Testis (tissue), 2 donors: Measurements from ENCODE around the gene SCLY.

ENCODE experiments used
- POLR2A ChIP-seq: fragments of 450-650 bp; IDR thresholded peaks from one replicate; pipeline ENCODE4 v1.6.1; 2017; ENCODE audit warnings: antibody characterized with exemption, mild to moderate bottlenecking, moderate library complexity
- TF ChIP-seq, protein P1 (sequence below), 3 experiments: fragments of 450-650 bp in 2 of 3; fragments of 200-600 bp in 1 of 3; sonication (generic) in 1 of 3; IDR thresholded peaks; one replicate each; pipeline ENCODE4 v1.5.1; 2016 to 2019; ENCODE audit warnings: antibody characterized with exemption in 3 of 3, mild to moderate bottlenecking in 2 of 3, moderate library complexity in 1 of 3

DNA sequence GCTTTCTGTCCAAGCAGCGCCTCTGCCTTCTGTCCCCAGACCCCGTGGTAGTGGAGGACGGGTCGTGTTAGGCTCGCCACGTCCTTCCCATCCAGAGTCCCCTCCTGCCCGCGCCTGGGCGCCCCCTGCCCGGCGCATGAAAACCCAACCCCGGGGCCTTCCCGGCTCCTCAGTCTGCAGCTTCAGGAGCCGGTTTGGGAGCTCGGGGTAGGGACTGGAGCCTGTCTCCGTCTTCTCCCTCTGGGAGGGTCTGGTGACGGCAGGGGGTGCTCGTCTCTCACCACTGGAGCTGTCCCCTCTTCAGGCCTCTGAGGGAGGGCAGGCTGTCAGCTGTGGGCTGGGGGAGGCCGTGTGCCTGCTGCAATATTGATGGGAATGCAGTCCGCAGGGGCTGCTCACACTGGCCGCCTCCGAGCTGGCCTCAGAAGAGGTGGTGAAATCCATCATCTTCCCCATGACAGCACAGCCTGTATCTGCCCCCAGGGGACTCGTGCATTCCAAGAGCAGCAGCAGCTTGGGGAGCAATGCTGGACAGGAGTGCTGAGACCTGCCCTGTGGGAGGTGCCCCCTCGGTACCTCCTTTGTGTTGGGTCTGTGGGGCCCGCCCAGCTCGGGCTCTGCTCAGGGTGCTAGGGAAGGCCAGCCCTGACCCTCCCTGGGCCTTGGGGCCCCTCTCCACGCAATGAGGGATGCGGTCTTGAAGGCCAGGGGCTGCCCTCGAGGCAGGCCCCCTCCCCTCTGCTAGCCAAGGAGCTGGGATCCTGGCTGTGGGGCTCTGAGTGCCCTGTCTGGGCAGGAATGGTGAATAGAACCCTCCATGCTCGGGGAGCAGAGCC, 59.9 kb downstream of the SCLY start:
- TF ChIP-seq, protein P1, sequence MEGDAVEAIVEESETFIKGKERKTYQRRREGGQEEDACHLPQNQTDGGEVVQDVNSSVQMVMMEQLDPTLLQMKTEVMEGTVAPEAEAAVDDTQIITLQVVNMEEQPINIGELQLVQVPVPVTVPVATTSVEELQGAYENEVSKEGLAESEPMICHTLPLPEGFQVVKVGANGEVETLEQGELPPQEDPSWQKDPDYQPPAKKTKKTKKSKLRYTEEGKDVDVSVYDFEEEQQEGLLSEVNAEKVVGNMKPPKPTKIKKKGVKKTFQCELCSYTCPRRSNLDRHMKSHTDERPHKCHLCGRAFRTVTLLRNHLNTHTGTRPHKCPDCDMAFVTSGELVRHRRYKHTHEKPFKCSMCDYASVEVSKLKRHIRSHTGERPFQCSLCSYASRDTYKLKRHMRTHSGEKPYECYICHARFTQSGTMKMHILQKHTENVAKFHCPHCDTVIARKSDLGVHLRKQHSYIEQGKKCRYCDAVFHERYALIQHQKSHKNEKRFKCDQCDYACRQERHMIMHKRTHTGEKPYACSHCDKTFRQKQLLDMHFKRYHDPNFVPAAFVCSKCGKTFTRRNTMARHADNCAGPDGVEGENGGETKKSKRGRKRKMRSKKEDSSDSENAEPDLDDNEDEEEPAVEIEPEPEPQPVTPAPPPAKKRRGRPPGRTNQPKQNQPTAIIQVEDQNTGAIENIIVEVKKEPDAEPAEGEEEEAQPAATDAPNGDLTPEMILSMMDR (IDR thresholded peaks at IDR 0.05): no peak
- TF ChIP-seq POLR2A: no peak
